Activated CD8-positive, alpha-beta memory T cell treated with anti-CD3 and anti-CD28 coated beads for 24 hours (primary cell): Measurements from ENCODE around the gene TMEM201.

Experiments used
- DNase-seq: peaks from one replicate; pipeline ENCODE4 v3.0.0-alpha.2; 2020

The TMEM201 gene

GRCh38 chr1:9654834-9655723 lies 66.4 kb downstream of the TMEM201 start:
- DNase-seq: peak; percentile 80

- no peak for DNase-seq
Observed at GRCh38 chr1:9655836-9656235, 67.1 kb downstream of the TMEM201 start.

- no peak for DNase-seq
Observed at GRCh38 chr1:9657521-9658032, 68.9 kb downstream of the TMEM201 start.

GRCh38 chr1:9658199-9658598 lies 69.5 kb downstream of the TMEM201 start:
- no peak for DNase-seq

DNA sequence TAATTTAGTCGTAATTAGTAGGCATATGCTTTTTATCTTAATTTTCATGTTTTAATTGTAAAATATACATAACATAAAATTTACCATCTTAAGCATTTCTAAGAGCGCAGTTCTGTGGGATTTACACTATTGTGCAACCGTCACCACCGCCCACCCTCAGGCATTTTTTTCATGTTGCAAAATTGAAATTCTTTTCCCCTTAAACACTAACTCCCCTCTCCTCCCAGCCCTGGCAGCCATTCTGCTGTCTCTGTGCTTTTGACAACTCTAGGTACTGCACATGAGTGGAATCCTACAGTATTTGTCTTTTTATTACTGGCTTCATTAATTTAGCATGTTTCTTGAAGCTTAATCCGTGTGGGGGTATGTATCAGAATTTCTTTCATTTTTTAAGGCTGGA lies 70.6 kb downstream of the TMEM201 start:
- DNase-seq: no peak

DNA sequence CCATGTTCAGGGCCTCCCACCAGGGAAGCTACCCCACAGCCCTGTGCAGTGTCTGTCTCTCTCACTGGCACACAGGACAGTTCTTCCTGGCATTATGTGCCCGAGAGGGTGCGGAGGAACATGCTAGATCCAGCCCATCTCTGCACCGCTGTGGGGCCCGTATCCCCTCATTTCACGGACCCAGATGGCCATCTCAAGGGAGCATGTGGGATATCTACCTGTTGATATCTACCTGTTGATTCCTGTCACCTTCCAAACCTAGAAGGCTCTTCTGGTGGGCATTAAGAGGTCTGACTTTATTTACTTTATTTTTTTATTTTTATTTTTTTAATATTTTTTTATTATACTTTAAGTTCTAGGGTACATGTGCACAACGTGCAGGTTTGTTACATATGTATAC lies 74.5 kb downstream of the TMEM201 start:
- DNase-seq: no peak
